Neural cell (in vitro differentiated cells): Measurements from ENCODE around the gene SCN2A.

Source experiments
- CTCF ChIP-seq: fragments of 450-650 bp; IDR thresholded peaks from 2 replicates; pipeline ENCODE4 v1.5.1; 2014; ENCODE audit warnings: antibody characterized with exemption, mild to moderate bottlenecking, moderate library complexity; ENCODE audit not compliant: poor library complexity, severe bottlenecking
- EP300 ChIP-seq: fragments of 450-650 bp; conservative IDR thresholded peaks from 2 replicates; pipeline ENCODE4 v1.6.1; 2014; ENCODE audit warnings: antibody characterized with exemption, mild to moderate bottlenecking, moderate library complexity; ENCODE audit not compliant: poor library complexity, severe bottlenecking
- EZH2 ChIP-seq: fragments of 200-600, 300-800 bp; shearing (Covaris generic), sonication (generic); IDR thresholded peaks from 2 replicates; pipeline ENCODE4 v1.6.1; 2014; ENCODE audit warnings: antibody characterized with exemption, low read length, borderline replicate concordance, mild to moderate bottlenecking; ENCODE audit not compliant: insufficient read depth, poor library complexity, severe bottlenecking

DNA sequence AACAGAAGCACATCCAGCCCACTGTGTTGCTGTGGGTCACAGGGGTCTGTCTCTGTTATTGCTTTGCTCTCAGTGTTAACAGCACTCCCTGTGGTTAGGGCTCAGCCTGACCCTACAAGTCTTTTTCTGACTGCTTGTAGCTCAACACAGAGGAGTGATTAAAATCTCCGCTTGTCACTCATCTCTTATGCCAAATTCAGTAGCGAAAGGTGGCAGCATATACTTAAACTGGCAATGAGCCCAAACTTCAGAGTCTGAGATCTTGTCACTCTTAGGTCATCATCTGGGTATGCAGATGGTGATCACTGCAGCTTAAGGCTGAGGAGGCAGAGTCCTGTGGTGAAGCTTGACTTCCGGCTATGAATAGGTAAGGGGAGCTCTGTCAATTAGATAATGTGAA lies 167.0 kb downstream of the SCN2A start:
- peak; percentile 26 for TF ChIP-seq CTCF
- TF ChIP-seq EP300, result no peak
- no peak for TF ChIP-seq EZH2
